Nephron (organoid): ENCODE measurements around the gene FAM117A.

Experiments used
- H3K27ac Mint-ChIP-seq, 3 experiments: 2 replicates each; pipeline ENCODE4 v1.8.0; 2020; ENCODE audit warnings: mixed read lengths in 3 of 3, mild to moderate bottlenecking in 2 of 3, moderate library complexity in 1 of 3
- H3K27me3 Mint-ChIP-seq: 2 replicates; pipeline ENCODE4 v1.8.0; 2021; ENCODE audit warnings: low read depth, mild to moderate bottlenecking, moderate library complexity, mixed read lengths
- H3K36me3 Mint-ChIP-seq: 2 replicates; pipeline ENCODE4 v1.8.0; 2020; ENCODE audit warnings: low read depth, mixed read lengths
- H3K4me1 Mint-ChIP-seq: 2 replicates; pipeline ENCODE4 v1.8.0; 2020; ENCODE audit warnings: mixed read lengths
- H3K4me3 Mint-ChIP-seq, 3 experiments: 2 replicates each; pipeline ENCODE4 v1.8.0; 2020; ENCODE audit warnings: mild to moderate bottlenecking in 3 of 3, mixed read lengths in 3 of 3, moderate library complexity in 2 of 3
- H3K9me3 Mint-ChIP-seq: 2 replicates; pipeline ENCODE4 v1.8.0; 2020; ENCODE audit warnings: mixed read lengths
- CTCF ChIP-seq, 3 experiments: fragments of 200-600 bp; sonication (generic); IDR thresholded peaks; one replicate each; pipeline ENCODE4 v1.5.0; 2021; ENCODE audit warnings: antibody characterized with exemption in 3 of 3; ENCODE audit not compliant: unreplicated experiment in 3 of 3

The FAM117A gene

GRCh38 chr17:49696233-49696761, 67.6 kb downstream of the FAM117A start:
- Mint-ChIP-seq H3K36me3 (peaks cover 20% of the 10 kb centered on the region), H3K4me1 (peaks cover 21% of the 10 kb centered on the region), H3K27me3 (peaks cover 15% of the 10 kb centered on the region), H3K4me3 (no peak overlapping the region), H3K9me3 (no peaks in the 10 kb centered on the region), H3K27ac (no peak overlapping the region)
- no peak for TF ChIP-seq CTCF (IDR thresholded peaks at IDR 0.05; ENCODE audit: unreplicated experiment in 3 of 3)

- H3K36me3 Mint-ChIP-seq: peaks cover 15% of the 10 kb centered on the region
- no peak overlapping the region for H3K27ac Mint-ChIP-seq
- H3K4me3 Mint-ChIP-seq: no peak overlapping the region
- peaks cover 21% of the 10 kb centered on the region for H3K4me1 Mint-ChIP-seq
- TF ChIP-seq CTCF (IDR thresholded peaks at IDR 0.05; ENCODE audit: unreplicated experiment in 3 of 3): no peak
- no peaks in the 10 kb centered on the region for H3K9me3 Mint-ChIP-seq
- H3K27me3 Mint-ChIP-seq: peaks cover 15% of the 10 kb centered on the region
Observed at GRCh38 chr17:49695698-49696232, 68.2 kb downstream of the FAM117A start.

- peak; percentile 85 to 93 (median 93) for TF ChIP-seq CTCF (IDR thresholded peaks at IDR 0.05; ENCODE audit: unreplicated experiment in 3 of 3)
- H3K9me3 Mint-ChIP-seq: no peaks in the 10 kb centered on the region
- H3K36me3 Mint-ChIP-seq: peaks cover 8% of the 10 kb centered on the region
- peaks cover 21% of the 10 kb centered on the region for H3K4me1 Mint-ChIP-seq
- no peak overlapping the region for H3K27ac Mint-ChIP-seq
- H3K4me3 Mint-ChIP-seq: no peak overlapping the region
- peaks cover 15% of the 10 kb centered on the region for H3K27me3 Mint-ChIP-seq
Observed at GRCh38 chr17:49694847-49695697, 68.9 kb downstream of the FAM117A start.

GRCh38 chr17:49692751-49693150, 71.2 kb downstream of the FAM117A start:
- TF ChIP-seq CTCF (IDR thresholded peaks at IDR 0.05; ENCODE audit: unreplicated experiment in 3 of 3): no peak
- Mint-ChIP-seq H3K36me3 (no peaks in the 10 kb centered on the region), H3K4me3 (no peak overlapping the region), H3K27ac (no peak overlapping the region), H3K9me3 (no peaks in the 10 kb centered on the region), H3K27me3 (peaks cover 15% of the 10 kb centered on the region), H3K4me1 (peaks cover 13% of the 10 kb centered on the region)

- no peak overlapping the region for H3K4me3 Mint-ChIP-seq
- H3K27ac Mint-ChIP-seq: peak overlapping the region in 2 of 3 experiments; percentile 10 to 54
- no peaks in the 10 kb centered on the region for H3K9me3 Mint-ChIP-seq
- no peak for TF ChIP-seq CTCF (IDR thresholded peaks at IDR 0.05; ENCODE audit: unreplicated experiment in 3 of 3)
- H3K27me3 Mint-ChIP-seq: peaks cover 15% of the 10 kb centered on the region
- H3K4me1 Mint-ChIP-seq: peaks cover 13% of the 10 kb centered on the region
- H3K36me3 Mint-ChIP-seq: no peaks in the 10 kb centered on the region
Observed at GRCh38 chr17:49691677-49692191, 72.2 kb downstream of the FAM117A start.
